Small intestine (tissue), 7 donors: ENCODE results near the gene CSNK1G2. TPM values are rescaled to one million over a fixed set of nuclear protein-coding genes. Genes with fewer than 3 reads are reported as not detected.

Experiments used
- DNase-seq, 2 donors: peaks; one replicate each; pipeline versions ENCODE4 v3.0.0 to v3.0.0-alpha.2; 2013
- FAIRE-seq: peaks from 2 replicates; lab custom pipeline; 2012; peaks lifted over from hg19 to GRCh38; lab: Jason Lieb, UNC
- H3K27ac ChIP-seq, 3 donors: one replicate each; pipeline ENCODE4 v1.5.1; 2013; ENCODE audit warnings: low read length in 2 of 3, mild to moderate bottlenecking in 2 of 3, control low read depth in 1 of 3, inconsistent platforms in 1 of 3, low read depth in 1 of 3, moderate library complexity in 1 of 3
- H3K27me3 ChIP-seq, 3 donors: one replicate each; pipeline ENCODE4 v1.6.1; 2013; ENCODE audit warnings: low read length in 3 of 3, inconsistent platforms in 1 of 3; ENCODE audit not compliant: control insufficient read depth in 3 of 3, insufficient read depth in 3 of 3
- H3K36me3 ChIP-seq, 3 donors: one replicate each; pipeline ENCODE4 v1.6.1; 2013; ENCODE audit warnings: low read length in 3 of 3, inconsistent platforms in 1 of 3, low read depth in 1 of 3, mild to moderate bottlenecking in 1 of 3, moderate library complexity in 1 of 3; ENCODE audit not compliant: control insufficient read depth in 3 of 3, insufficient read depth in 2 of 3
- H3K4me1 ChIP-seq, 3 donors: one replicate each; pipeline ENCODE4 v1.6.1; 2013; ENCODE audit warnings: low read length in 2 of 3, inconsistent platforms in 1 of 3, low read depth in 1 of 3, mild to moderate bottlenecking in 1 of 3, moderate library complexity in 1 of 3; ENCODE audit not compliant: control insufficient read depth in 3 of 3, insufficient read depth in 2 of 3
- H3K4me3 ChIP-seq, 3 donors: one replicate each; pipeline ENCODE4 v1.5.1; 2013; ENCODE audit warnings: low read length in 3 of 3, control low read depth in 1 of 3, inconsistent platforms in 1 of 3, low read depth in 1 of 3, mild to moderate bottlenecking in 1 of 3, moderate library complexity in 1 of 3
- H3K9me3 ChIP-seq, 2 donors: one replicate each; pipeline ENCODE4 v1.6.1; 2013; ENCODE audit warnings: low read depth in 1 of 2, low read length in 1 of 2; ENCODE audit not compliant: control insufficient read depth in 2 of 2, insufficient read depth in 1 of 2
- WGBS, 3 donors: extraction: QIAGEN DNeasy Blood & Tissue Kit; methylation state at CpG; one replicate each; pipeline ENCODE4 v1.1.7; 2013; 5-methylcytosine and 5-hydroxymethylcytosine counted together
- polyA plus RNA-seq, 4 donors: library from polyadenylated mRNA; stranded (reverse) in 3 of 4; unstranded in 1 of 4; fragments of 200-250 nt in 3 of 4; fragments of 120-200 nt in 1 of 4; gene quantifications; one replicate each; pipeline versions ENCODE4 v1.2.1 to v1.2.3, GENCODE V29; 2013
- donor health status: healthy with polysubstance abuse.
- donor health status: control.
- donor health status: control.
- donor health status: Bipolar disorder and iron deficiency.
- donor health status: healthy.

Gene CSNK1G2
- polyA plus RNA-seq, 4 donors, result 31.3 to 52.8 (median 42.0) TPM

GRCh38 chr19:2014731-2015607 is 74.0 kb downstream of the CSNK1G2 start:
- peaks cover 0 to 3% of the 10 kb centered on the region in 2 donors for H3K9me3 ChIP-seq
- WGBS, 3 donors, result 8 to 18% (median 8%) methylated on average over 20 to 74 of the region's 74 CpGs
- H3K4me1 ChIP-seq, result peaks cover 0 to 9% (median 0%) of the 10 kb centered on the region in 3 donors
- FAIRE-seq (no peak), DNase-seq (peak in 1 of 2 donors; percentile 42)
- H3K27me3 ChIP-seq, result no peaks in the 10 kb centered on the region
- H3K4me3 ChIP-seq, result peak overlapping the region; percentile 63 to 94 (median 82)
- H3K27ac ChIP-seq, result peak overlapping the region in 1 of 3 donors; percentile 68
- peaks cover 0 to 37% (median 0%) of the 10 kb centered on the region in 3 donors for H3K36me3 ChIP-seq

GRCh38 chr19:2015608-2015950 is 74.6 kb downstream of the CSNK1G2 start, which contains the start of gene BTBD2:
Gene BTBD2 (minus strand): TSS chr19:2015714. CDS start chr19:2015703, 11 bp downstream.
- Histone ChIP-seq H3K27me3 (no peaks in the 10 kb centered on the region), H3K36me3 (peaks cover 0 to 32% (median 0%) of the 10 kb centered on the region in 3 donors), H3K4me3 (peak within 1 kb of the TSS; percentile 63 to 94 (median 82)), H3K27ac (peak within 1 kb of the TSS in 2 of 3 donors; percentile 13 to 68), H3K9me3 (no peaks in the 10 kb centered on the region), H3K4me1 (peaks cover 0 to 9% (median 0%) of the 10 kb centered on the region in 3 donors)
- WGBS, 3 donors, result 0 to 1% (median 1%) methylated on average over 13 to 20 of the region's 20 CpGs
- DNase-seq, result peak; percentile 69 to 75
- no peak for FAIRE-seq

GRCh38 chr19:2016041-2016807 is 75.3 kb downstream of the CSNK1G2 start:
- Histone ChIP-seq H3K9me3 (no peaks in the 10 kb centered on the region), H3K4me3 (peak overlapping the region in 2 of 3 donors; percentile 29 to 40), H3K27me3 (no peaks in the 10 kb centered on the region), H3K27ac (peak overlapping the region in 2 of 3 donors; percentile 2 to 13), H3K36me3 (peaks cover 0 to 26% (median 0%) of the 10 kb centered on the region in 3 donors), H3K4me1 (peaks cover 0 to 9% (median 0%) of the 10 kb centered on the region in 3 donors)
- WGBS, 3 donors, result 49 to 66% (median 55%) methylated on average over 22 to 23 of the region's 23 CpGs
- FAIRE-seq, result no peak
- DNase-seq, result peak; percentile 72 to 83

- DNase-seq (no peak), FAIRE-seq (no peak)
- H3K4me1 ChIP-seq, result peaks cover 0 to 9% (median 3%) of the 10 kb centered on the region in 3 donors
- no peaks in the 10 kb centered on the region for H3K9me3 ChIP-seq
- peaks cover 0 to 6% (median 0%) of the 10 kb centered on the region in 3 donors for H3K36me3 ChIP-seq
- H3K27me3 ChIP-seq, result no peaks in the 10 kb centered on the region
- H3K27ac ChIP-seq, result no peak overlapping the region
- WGBS, 3 donors, result 91 to 95% (median 93%) methylated on average over 13 of the region's 13 CpGs
- H3K4me3 ChIP-seq, result no peak overlapping the region
Measured at GRCh38 chr19:2018752-2019151, 77.8 kb downstream of the CSNK1G2 start.

- H3K27me3 ChIP-seq, result no peaks in the 10 kb centered on the region
- H3K27ac ChIP-seq, result no peak overlapping the region
- no peaks in the 10 kb centered on the region for H3K36me3 ChIP-seq
- peaks cover 0 to 3% (median 0%) of the 10 kb centered on the region in 3 donors for H3K4me1 ChIP-seq
- 52 to 75% (median 74%) methylated on average over 3 to 4 of the region's 4 CpGs for WGBS, 3 donors
- no peak for DNase-seq
- no peak overlapping the region for H3K4me3 ChIP-seq
- peaks cover 0 to 6% of the 10 kb centered on the region in 2 donors for H3K9me3 ChIP-seq
- no peak for FAIRE-seq
Measured at GRCh38 chr19:2021453-2022140, 80.6 kb downstream of the CSNK1G2 start.

- Histone ChIP-seq H3K4me1 (peaks cover 0 to 3% (median 0%) of the 10 kb centered on the region in 3 donors), H3K4me3 (no peak overlapping the region), H3K27me3 (no peaks in the 10 kb centered on the region), H3K27ac (no peak overlapping the region), H3K9me3 (peaks cover 0 to 8% of the 10 kb centered on the region in 2 donors), H3K36me3 (no peaks in the 10 kb centered on the region)
- DNase-seq (no peak), FAIRE-seq (no peak)
- 95 to 100% (median 98%) methylated on average over 2 of the region's 2 CpGs for WGBS, 3 donors
Measured at GRCh38 chr19:2022289-2022688, 81.3 kb downstream of the CSNK1G2 start.

GRCh38 chr19:2026770-2027169 is 85.8 kb downstream of the CSNK1G2 start:
- peak in 1 of 2 donors; percentile 75 for DNase-seq
- 28 to 69% (median 43%) methylated on average over 10 of the region's 10 CpGs for WGBS, 3 donors

More at GRCh38 chr19:2026770-2027169, 85.8 kb downstream of the CSNK1G2 start:
- H3K4me3 ChIP-seq, result no peak overlapping the region
- peaks cover 0 to 8% of the 10 kb centered on the region in 2 donors for H3K9me3 ChIP-seq
- no peaks in the 10 kb centered on the region for H3K27me3 ChIP-seq
- H3K4me1 ChIP-seq, result no peaks in the 10 kb centered on the region
- no peak overlapping the region for H3K27ac ChIP-seq
- FAIRE-seq, result no peak
- H3K36me3 ChIP-seq, result no peaks in the 10 kb centered on the region
